MM.1S (cell line): ENCODE data around the gene SIGLEC5.

Source experiments
- DNase-seq: peaks from one replicate; pipeline ENCODE4 v3.0.0-alpha.2; 2015
- H2AFZ ChIP-seq: fragments of 300-600 bp; sonication (generic); 2 replicates; pipeline ENCODE4 v1.6.0; 2016; ENCODE audit warnings: antibody characterized with exemption, low read length
- H3F3A ChIP-seq: fragments of 300-600 bp; sonication (generic); 2 replicates; pipeline ENCODE4 v1.6.1; 2016; ENCODE audit warnings: mild to moderate bottlenecking, antibody characterized with exemption, low read length, moderate library complexity, mixed read lengths; ENCODE audit not compliant: insufficient read depth
- H3K27ac ChIP-seq: fragments of 300-600 bp; sonication (generic); 2 replicates; pipeline ENCODE4 v1.5.1; 2016; ENCODE audit warnings: mild to moderate bottlenecking, low read length
- H3K27me3 ChIP-seq: fragments of 300-600 bp; sonication (generic); replicated peaks from 2 replicates; pipeline ENCODE4 v1.6.0; 2016; ENCODE audit warnings: low read length; ENCODE audit not compliant: insufficient read depth
- H3K36me3 ChIP-seq: fragments of 300-600 bp; sonication (generic); replicated peaks from 2 replicates; pipeline ENCODE4 v1.6.1; 2016; ENCODE audit warnings: mild to moderate bottlenecking, low read length, mixed read lengths; ENCODE audit not compliant: insufficient read depth
- H3K4me1 ChIP-seq: fragments of 300-600 bp; sonication (generic); 2 replicates; pipeline ENCODE4 v1.6.1; 2016; ENCODE audit warnings: low read length, mixed read lengths
- H3K4me2 ChIP-seq: fragments of 300-600 bp; sonication (generic); 2 replicates; pipeline ENCODE4 v1.6.0; 2016; ENCODE audit warnings: low read depth, low read length
- H3K4me3 ChIP-seq: fragments of 300-600 bp; sonication (generic); 2 replicates; pipeline ENCODE4 v1.5.1; 2016; ENCODE audit warnings: low read length, mixed read lengths
- H3K79me2 ChIP-seq: fragments of 300-600 bp; sonication (generic); 2 replicates; pipeline ENCODE4 v1.6.1; 2016; ENCODE audit warnings: mixed run types, low read length, mixed read lengths
- H3K9ac ChIP-seq: fragments of 300-600 bp; sonication (generic); 2 replicates; pipeline ENCODE4 v1.6.1; 2016; ENCODE audit warnings: low read length, mixed read lengths
- H3K9me2 ChIP-seq: fragments of 300-600 bp; sonication (generic); replicated peaks from 2 replicates; pipeline ENCODE4 v1.6.1; 2016; ENCODE audit warnings: mild to moderate bottlenecking, low read length, mixed read lengths; ENCODE audit not compliant: insufficient read depth
- H3K9me3 ChIP-seq: fragments of 300-600 bp; sonication (generic); replicated peaks from 2 replicates; pipeline ENCODE4 v1.6.1; 2016; ENCODE audit warnings: mild to moderate bottlenecking, low read length, mixed read lengths; ENCODE audit not compliant: insufficient read depth
- H4K20me1 ChIP-seq: fragments of 300-600 bp; sonication (generic); 2 replicates; pipeline ENCODE4 v1.6.1; 2016; ENCODE audit warnings: mild to moderate bottlenecking, low read length, moderate library complexity, mixed read lengths; ENCODE audit not compliant: insufficient read depth
- EZH2 ChIP-seq: fragments of 300-600 bp; sonication (generic); optimal IDR thresholded peaks from 2 replicates; pipeline ENCODE3; 2017; ENCODE audit warnings: low read depth, mild to moderate bottlenecking, antibody characterized with exemption, low read length, mixed read lengths
- EZH2phosphoT487 ChIP-seq: fragments of 300-600 bp; sonication (generic); IDR thresholded peaks from 2 replicates; pipeline ENCODE4 v1.6.1; 2018; ENCODE audit warnings: antibody characterized with exemption, low read length
- TF ChIP-seq, protein P1 (sequence below): fragments of 300-600 bp; sonication (generic); IDR thresholded peaks from 2 replicates; pipeline ENCODE4 v1.5.1; 2016; ENCODE audit warnings: antibody characterized with exemption, low read length, mixed read lengths

The SIGLEC5 gene

GRCh38 chr19:51628153-51628939 is 1.9 kb downstream of the SIGLEC5 start:
- Histone ChIP-seq H3K9me2 (no peaks in the 10 kb centered on the region), H3K27ac (no peak overlapping the region), H3K27me3 (no peaks in the 10 kb centered on the region), H3F3A (no peaks in the 10 kb centered on the region), H3K4me1 (no peaks in the 10 kb centered on the region), H2AFZ (no peak overlapping the region), H3K4me3 (no peak overlapping the region), H3K79me2 (no peaks in the 10 kb centered on the region), H3K36me3 (no peaks in the 10 kb centered on the region), H3K9ac (no peak overlapping the region), H4K20me1 (no peaks in the 10 kb centered on the region), H3K4me2 (no peak overlapping the region), H3K9me3 (no peaks in the 10 kb centered on the region)
- DNase-seq = no peak
- TF ChIP-seq EZH2phosphoT487 (no peak), EZH2 (no peak)
- TF ChIP-seq, protein P1, sequence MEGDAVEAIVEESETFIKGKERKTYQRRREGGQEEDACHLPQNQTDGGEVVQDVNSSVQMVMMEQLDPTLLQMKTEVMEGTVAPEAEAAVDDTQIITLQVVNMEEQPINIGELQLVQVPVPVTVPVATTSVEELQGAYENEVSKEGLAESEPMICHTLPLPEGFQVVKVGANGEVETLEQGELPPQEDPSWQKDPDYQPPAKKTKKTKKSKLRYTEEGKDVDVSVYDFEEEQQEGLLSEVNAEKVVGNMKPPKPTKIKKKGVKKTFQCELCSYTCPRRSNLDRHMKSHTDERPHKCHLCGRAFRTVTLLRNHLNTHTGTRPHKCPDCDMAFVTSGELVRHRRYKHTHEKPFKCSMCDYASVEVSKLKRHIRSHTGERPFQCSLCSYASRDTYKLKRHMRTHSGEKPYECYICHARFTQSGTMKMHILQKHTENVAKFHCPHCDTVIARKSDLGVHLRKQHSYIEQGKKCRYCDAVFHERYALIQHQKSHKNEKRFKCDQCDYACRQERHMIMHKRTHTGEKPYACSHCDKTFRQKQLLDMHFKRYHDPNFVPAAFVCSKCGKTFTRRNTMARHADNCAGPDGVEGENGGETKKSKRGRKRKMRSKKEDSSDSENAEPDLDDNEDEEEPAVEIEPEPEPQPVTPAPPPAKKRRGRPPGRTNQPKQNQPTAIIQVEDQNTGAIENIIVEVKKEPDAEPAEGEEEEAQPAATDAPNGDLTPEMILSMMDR = no peak

GRCh38 chr19:51627491-51628138 is 2.6 kb downstream of the SIGLEC5 start:
- Histone ChIP-seq H3K4me3 (no peak overlapping the region), H2AFZ (no peak overlapping the region), H4K20me1 (no peaks in the 10 kb centered on the region), H3K79me2 (no peaks in the 10 kb centered on the region), H3K36me3 (no peaks in the 10 kb centered on the region), H3K9me3 (no peaks in the 10 kb centered on the region), H3K27me3 (no peaks in the 10 kb centered on the region), H3K27ac (no peak overlapping the region), H3K9me2 (no peaks in the 10 kb centered on the region), H3F3A (no peaks in the 10 kb centered on the region), H3K4me2 (no peak overlapping the region), H3K9ac (no peak overlapping the region), H3K4me1 (no peaks in the 10 kb centered on the region)
- no peak for DNase-seq
- TF ChIP-seq EZH2 (no peak), EZH2phosphoT487 (no peak)
- TF ChIP-seq, protein P1 = no peak

GRCh38 chr19:51626675-51627074 is 3.5 kb downstream of the SIGLEC5 start:
- Histone ChIP-seq H3K4me3 (no peak overlapping the region), H2AFZ (no peak overlapping the region), H3K4me1 (no peaks in the 10 kb centered on the region), H3K79me2 (no peaks in the 10 kb centered on the region), H3K9ac (no peak overlapping the region), H3K27ac (no peak overlapping the region), H3K9me2 (no peaks in the 10 kb centered on the region), H3F3A (no peaks in the 10 kb centered on the region), H3K9me3 (no peaks in the 10 kb centered on the region), H4K20me1 (no peaks in the 10 kb centered on the region), H3K27me3 (no peaks in the 10 kb centered on the region), H3K36me3 (no peaks in the 10 kb centered on the region), H3K4me2 (no peak overlapping the region)
- no peak for DNase-seq
- no peak for TF ChIP-seq EZH2phosphoT487
- TF ChIP-seq, protein P1 = no peak
- TF ChIP-seq EZH2 = no peak
